Measurements from ENCODE around the gene WDFY2.

Gene WDFY2

DNA sequence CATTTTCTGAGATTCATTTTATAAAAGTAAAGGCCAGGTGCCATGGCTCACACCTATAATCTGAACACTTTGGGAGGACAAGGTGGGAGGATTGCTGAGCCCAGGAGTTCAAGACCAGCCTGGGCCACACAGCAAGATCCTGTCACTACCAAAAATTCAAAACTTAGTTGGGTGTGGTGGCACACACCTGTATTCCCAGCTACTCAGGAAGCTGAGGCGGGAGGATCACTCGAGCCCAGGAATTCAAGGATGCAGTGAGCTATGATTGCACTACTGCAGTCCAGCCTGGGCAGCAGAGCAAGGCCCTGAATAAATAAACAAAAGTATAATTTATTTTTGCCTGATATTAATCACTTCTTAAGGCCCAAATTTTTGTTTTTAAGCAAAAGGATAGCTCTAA lies 179.2 kb downstream of the WDFY2 start:
- no peak overlapping the region for H3K4me3 ChIP-seq (ENCODE audit: low read length)
- TF ChIP-seq, protein P1, sequence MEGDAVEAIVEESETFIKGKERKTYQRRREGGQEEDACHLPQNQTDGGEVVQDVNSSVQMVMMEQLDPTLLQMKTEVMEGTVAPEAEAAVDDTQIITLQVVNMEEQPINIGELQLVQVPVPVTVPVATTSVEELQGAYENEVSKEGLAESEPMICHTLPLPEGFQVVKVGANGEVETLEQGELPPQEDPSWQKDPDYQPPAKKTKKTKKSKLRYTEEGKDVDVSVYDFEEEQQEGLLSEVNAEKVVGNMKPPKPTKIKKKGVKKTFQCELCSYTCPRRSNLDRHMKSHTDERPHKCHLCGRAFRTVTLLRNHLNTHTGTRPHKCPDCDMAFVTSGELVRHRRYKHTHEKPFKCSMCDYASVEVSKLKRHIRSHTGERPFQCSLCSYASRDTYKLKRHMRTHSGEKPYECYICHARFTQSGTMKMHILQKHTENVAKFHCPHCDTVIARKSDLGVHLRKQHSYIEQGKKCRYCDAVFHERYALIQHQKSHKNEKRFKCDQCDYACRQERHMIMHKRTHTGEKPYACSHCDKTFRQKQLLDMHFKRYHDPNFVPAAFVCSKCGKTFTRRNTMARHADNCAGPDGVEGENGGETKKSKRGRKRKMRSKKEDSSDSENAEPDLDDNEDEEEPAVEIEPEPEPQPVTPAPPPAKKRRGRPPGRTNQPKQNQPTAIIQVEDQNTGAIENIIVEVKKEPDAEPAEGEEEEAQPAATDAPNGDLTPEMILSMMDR (conservative IDR thresholded peaks at IDR 0.05; ENCODE audit: low read depth, low read length) = no peak
- DNase-seq (ENCODE audit: low read depth) = no peak

GRCh38 chr13:51764184-51765141 lies 180.2 kb downstream of the WDFY2 start:
- DNase-seq (ENCODE audit: low read depth) = no peak
- no peak overlapping the region for H3K4me3 ChIP-seq (ENCODE audit: low read length)
- TF ChIP-seq, protein P1 (conservative IDR thresholded peaks at IDR 0.05; ENCODE audit: low read depth, low read length) = no peak

DNA sequence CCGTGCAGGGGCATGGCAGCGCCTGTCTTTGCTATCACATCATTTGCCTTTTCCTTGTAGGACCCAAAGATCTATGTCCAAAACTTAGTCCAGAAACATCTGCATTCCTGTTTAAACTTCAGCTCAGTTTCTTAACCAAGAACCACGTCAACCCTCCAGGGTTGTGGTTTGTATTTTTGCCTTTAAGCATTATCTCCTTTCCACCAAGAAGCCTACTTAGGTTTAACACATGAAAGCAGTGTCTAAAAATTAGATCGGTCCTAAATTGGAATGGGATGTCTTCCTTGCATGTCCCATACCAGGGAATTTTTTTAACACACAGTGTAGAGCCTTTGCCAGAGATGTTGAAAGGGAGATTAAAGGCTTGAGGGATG lies 180.9 kb downstream of the WDFY2 start:
- TF ChIP-seq, protein P1 (conservative IDR thresholded peaks at IDR 0.05; ENCODE audit: low read depth, low read length) = no peak
- H3K4me3 ChIP-seq (ENCODE audit: low read length) = no peak overlapping the region
- DNase-seq (ENCODE audit: low read depth) = no peak

DNA sequence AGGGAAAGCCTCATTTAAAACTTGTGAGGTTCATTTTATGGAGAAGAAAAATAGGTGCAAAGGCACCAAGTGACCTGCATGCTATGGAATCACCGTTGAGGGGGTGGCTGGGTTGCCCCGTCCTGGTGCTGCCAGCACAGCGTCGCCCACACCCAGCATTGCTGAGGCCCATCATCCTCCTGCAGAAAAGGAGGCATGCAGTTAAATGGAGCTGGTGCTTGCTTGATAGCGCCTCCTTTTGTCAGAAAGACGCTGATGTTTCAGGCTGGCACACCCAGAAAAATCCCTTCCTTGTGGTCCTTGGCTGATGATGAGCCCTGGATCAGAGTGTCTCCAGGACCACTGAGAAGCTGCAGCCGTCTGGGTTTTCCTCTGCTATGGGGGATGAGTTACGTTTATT lies 182.8 kb downstream of the WDFY2 start:
- TF ChIP-seq, protein P1 (conservative IDR thresholded peaks at IDR 0.05; ENCODE audit: low read depth, low read length) = peak; percentile 21
- no peak overlapping the region for H3K4me3 ChIP-seq (ENCODE audit: low read length)
- no peak for DNase-seq (ENCODE audit: low read depth)

- DNase-seq (ENCODE audit: low read depth) = no peak
- no peak overlapping the region for H3K4me3 ChIP-seq (ENCODE audit: low read length)
- TF ChIP-seq, protein P1 (conservative IDR thresholded peaks at IDR 0.05; ENCODE audit: low read depth, low read length) = peak; percentile 22
Measured at GRCh38 chr13:51768378-51768921, 184.2 kb downstream of the WDFY2 start.

- no peak for DNase-seq (ENCODE audit: low read depth)
- H3K4me3 ChIP-seq (ENCODE audit: low read length) = no peak overlapping the region
- TF ChIP-seq, protein P1 (conservative IDR thresholded peaks at IDR 0.05; ENCODE audit: low read depth, low read length) = no peak
Measured at GRCh38 chr13:51768976-51769375, 184.7 kb downstream of the WDFY2 start.
